Measurements from ENCODE around the gene SIRPB2. TPM values are rescaled to one million over a fixed set of nuclear protein-coding genes. Genes with fewer than 3 reads are reported as not detected.

Gene SIRPB2
- total RNA-seq, 2 donors from 2014 or later: 0.74 to 3.0 TPM

DNA sequence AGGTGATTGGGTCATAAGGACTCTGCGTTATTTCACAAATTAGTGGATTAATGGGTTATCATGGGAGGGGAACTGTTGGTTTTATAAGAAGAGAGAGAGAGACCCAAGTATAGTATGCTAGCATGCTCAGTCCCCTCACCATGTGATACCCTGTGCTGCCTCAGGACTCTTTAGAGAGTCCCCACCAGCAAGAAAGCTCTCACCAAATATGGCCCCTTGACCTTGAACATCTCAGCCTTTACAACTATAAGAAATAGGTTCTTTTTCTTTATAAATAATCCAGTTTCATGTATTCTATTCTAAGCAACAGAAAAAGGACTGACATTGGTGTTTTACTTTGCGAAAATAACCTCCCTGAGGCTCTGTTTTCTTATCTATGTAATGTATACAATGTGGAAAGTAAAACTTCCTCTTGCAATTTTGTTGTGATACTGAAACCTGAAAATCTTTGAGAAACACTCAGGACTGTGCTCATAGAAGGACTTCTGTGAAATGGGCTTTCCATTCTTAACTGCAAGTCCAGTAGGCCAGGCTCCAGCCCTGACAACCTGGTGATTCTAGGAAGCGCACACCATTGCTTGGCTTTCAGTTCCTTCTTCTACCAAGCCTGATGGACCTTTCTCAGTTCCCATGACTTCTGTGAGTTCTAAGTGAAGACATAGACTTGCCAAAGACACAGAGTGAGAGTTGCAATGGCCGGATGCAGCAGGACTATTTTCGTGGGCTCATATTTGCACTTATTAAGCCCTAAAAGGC lies 44.4 kb upstream of the SIRPB2 start:
- DNase-seq: no peak
- intact Hi-C loops (cut with DNase I): no loop called here
- no peaks in the 10 kb centered on the region for H3K9me3 ChIP-seq
- H3K4me1 ChIP-seq: no peaks in the 10 kb centered on the region
- no peak overlapping the region for H3K4me3 ChIP-seq
- TF ChIP-seq, protein P1, sequence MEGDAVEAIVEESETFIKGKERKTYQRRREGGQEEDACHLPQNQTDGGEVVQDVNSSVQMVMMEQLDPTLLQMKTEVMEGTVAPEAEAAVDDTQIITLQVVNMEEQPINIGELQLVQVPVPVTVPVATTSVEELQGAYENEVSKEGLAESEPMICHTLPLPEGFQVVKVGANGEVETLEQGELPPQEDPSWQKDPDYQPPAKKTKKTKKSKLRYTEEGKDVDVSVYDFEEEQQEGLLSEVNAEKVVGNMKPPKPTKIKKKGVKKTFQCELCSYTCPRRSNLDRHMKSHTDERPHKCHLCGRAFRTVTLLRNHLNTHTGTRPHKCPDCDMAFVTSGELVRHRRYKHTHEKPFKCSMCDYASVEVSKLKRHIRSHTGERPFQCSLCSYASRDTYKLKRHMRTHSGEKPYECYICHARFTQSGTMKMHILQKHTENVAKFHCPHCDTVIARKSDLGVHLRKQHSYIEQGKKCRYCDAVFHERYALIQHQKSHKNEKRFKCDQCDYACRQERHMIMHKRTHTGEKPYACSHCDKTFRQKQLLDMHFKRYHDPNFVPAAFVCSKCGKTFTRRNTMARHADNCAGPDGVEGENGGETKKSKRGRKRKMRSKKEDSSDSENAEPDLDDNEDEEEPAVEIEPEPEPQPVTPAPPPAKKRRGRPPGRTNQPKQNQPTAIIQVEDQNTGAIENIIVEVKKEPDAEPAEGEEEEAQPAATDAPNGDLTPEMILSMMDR (IDR thresholded peaks at IDR 0.05): no peak
- no peaks in the 10 kb centered on the region for H3K27me3 ChIP-seq
- H3K27ac ChIP-seq: no peak overlapping the region
- no peaks in the 10 kb centered on the region for H3K36me3 ChIP-seq
- H3K9ac ChIP-seq (ENCODE audit: low read depth in 2 of 2, low read length in 2 of 2): no peak overlapping the region

DNA sequence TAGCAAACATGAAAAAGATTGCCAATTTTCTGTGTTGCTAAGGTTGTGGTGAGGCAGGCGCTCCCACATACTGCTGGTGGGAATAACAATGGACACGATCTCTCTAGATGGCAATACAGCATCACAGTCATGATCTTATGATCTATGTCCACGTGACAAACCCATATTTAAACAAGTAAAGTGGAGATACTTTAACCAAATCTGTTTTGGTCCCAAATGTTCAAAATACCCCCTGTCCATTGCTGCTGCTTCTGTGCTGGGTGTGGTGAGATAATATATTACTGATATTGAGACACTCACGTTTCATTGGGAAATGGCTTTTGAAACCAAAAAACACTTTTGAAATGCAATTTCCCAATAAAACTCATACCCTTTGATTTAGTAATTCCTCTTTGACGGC lies 43.3 kb upstream of the SIRPB2 start:
- intact Hi-C loops (cut with DNase I): no loop called here

DNA sequence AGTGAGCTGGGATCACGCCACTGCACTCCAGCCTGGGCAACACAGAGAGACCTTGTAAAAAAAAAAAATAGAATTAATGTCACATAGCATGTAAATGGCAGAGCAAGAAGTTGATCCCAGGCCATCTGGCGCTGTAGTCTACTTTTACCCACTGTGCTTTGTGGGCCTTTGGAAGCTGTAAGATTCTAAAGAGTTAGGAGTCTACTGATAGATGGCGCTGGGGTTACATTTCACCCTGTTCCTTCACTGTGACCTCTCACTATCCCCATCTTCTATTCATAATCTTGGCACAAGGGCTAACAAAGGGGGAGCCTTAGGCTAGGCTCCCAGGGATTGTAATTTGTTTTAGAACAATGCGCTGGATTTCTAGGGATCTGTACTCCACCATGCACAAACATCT lies 41.8 kb upstream of the SIRPB2 start:
- H3K4me1 ChIP-seq: no peaks in the 10 kb centered on the region
- TF ChIP-seq, protein P1 (IDR thresholded peaks at IDR 0.05): no peak
- no peaks in the 10 kb centered on the region for H3K9me3 ChIP-seq
- H3K27ac ChIP-seq: no peak overlapping the region
- no peak overlapping the region for H3K9ac ChIP-seq (ENCODE audit: low read depth in 2 of 2, low read length in 2 of 2)
- H3K4me3 ChIP-seq: no peak overlapping the region
- no peaks in the 10 kb centered on the region for H3K27me3 ChIP-seq
- no peak for DNase-seq
- intact Hi-C loops (cut with DNase I): no loop called here
- no peaks in the 10 kb centered on the region for H3K36me3 ChIP-seq

More for the DNA sequence above, 43.3 kb upstream of the SIRPB2 start:
- H3K27me3 ChIP-seq: no peaks in the 10 kb centered on the region
- H3K9ac ChIP-seq (ENCODE audit: low read depth in 2 of 2, low read length in 2 of 2): no peak overlapping the region
- H3K4me1 ChIP-seq: no peaks in the 10 kb centered on the region
- no peak overlapping the region for H3K27ac ChIP-seq
- no peaks in the 10 kb centered on the region for H3K36me3 ChIP-seq
- DNase-seq: no peak
- TF ChIP-seq, protein P1 (IDR thresholded peaks at IDR 0.05): no peak
- no peak overlapping the region for H3K4me3 ChIP-seq
- H3K9me3 ChIP-seq: no peaks in the 10 kb centered on the region

DNA sequence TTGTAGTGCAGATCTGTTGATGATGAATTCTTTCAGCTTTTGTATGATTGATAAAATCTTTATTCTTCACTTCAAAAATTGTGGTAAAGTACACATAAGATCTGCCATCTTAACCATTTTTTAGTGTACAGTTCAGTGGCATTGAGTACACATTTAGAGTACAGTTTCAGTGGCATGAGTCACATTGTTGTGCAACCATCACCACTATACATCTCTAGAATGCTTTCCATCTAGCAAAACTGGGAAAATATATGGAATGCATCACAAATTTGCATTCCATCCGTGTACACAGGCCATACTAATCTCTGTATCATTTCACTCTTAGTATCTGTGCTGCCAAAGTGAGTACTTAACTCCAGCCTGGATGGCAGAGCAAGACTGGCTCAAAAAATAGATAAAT lies 37.6 kb upstream of the SIRPB2 start:
- DNase-seq: no peak
- no peak overlapping the region for H3K9ac ChIP-seq (ENCODE audit: low read depth in 2 of 2, low read length in 2 of 2)
- no peak overlapping the region for H3K27ac ChIP-seq
- TF ChIP-seq, protein P1 (IDR thresholded peaks at IDR 0.05): no peak
- no peaks in the 10 kb centered on the region for H3K9me3 ChIP-seq
- H3K4me3 ChIP-seq: no peak overlapping the region
- intact Hi-C loops (cut with DNase I): no loop called here
- H3K27me3 ChIP-seq: no peaks in the 10 kb centered on the region
- no peaks in the 10 kb centered on the region for H3K36me3 ChIP-seq
- H3K4me1 ChIP-seq: no peaks in the 10 kb centered on the region

DNA sequence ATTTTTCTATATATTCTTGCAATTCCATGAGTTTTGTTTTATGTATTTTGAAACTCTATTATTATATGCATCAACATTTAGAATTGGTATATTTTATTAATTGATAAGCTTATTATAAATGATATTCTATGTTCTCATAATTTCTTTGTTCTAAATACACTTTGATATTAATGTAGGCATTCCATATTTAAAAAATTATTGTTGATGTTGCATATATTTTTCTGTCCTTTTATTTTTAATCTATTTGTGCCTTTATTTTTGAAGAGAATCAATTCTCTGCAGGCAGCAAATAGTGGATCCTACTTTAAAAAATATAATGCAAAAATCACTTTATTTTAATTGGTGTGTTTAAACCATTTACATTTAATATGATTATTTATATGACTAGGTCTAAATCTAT lies 36.7 kb upstream of the SIRPB2 start:
- no peaks in the 10 kb centered on the region for H3K36me3 ChIP-seq
- H3K4me1 ChIP-seq: no peaks in the 10 kb centered on the region
- H3K27me3 ChIP-seq: no peaks in the 10 kb centered on the region
- DNase-seq: no peak
- no peaks in the 10 kb centered on the region for H3K9me3 ChIP-seq
- no peak overlapping the region for H3K9ac ChIP-seq (ENCODE audit: low read depth in 2 of 2, low read length in 2 of 2)
- intact Hi-C loops (cut with DNase I): no loop called here
- no peak overlapping the region for H3K27ac ChIP-seq
- TF ChIP-seq, protein P1 (IDR thresholded peaks at IDR 0.05): no peak
- no peak overlapping the region for H3K4me3 ChIP-seq

Measured in colonic mucosa (tissue), 4 donors.